SK-N-SH treated with all-trans-retinoic acid at 6 μM for 48 hours (cell line): ENCODE data around the gene PLAAT3.
"Not testable (repeated sequence)": the region's sequence is repeated elsewhere in the genome, so short reads cannot be mapped to it uniquely, and the experiment has no call there.

Experiments
- ATAC-seq: fragments of 200-7000 bp; cut with Tn5 transposase; 3 replicates; pipeline ENCODE4 v1.9.1; 2020; ENCODE audit warnings: mild to moderate bottlenecking, moderate library complexity
- ARNTL ChIP-seq: fragments of 450-650 bp; formaldehyde crosslinking; IDR thresholded peaks from 2 replicates; pipeline ENCODE4 v1.5.0; 2020; ENCODE audit warnings: low read depth, mild to moderate bottlenecking, moderate library complexity, borderline replicate concordance
- BACH2 ChIP-seq: fragments of 250-450 bp; sonication (Bioruptor Pico); IDR thresholded peaks from 2 replicates; pipeline ENCODE4 v1.9.0; 2021; ENCODE audit warnings: mild to moderate bottlenecking, borderline replicate concordance
- CREB5 ChIP-seq: fragments of 250-450 bp; sonication (Bioruptor Pico); IDR thresholded peaks from 2 replicates; pipeline ENCODE4 v1.5.1; 2020; ENCODE audit warnings: low read depth, mild to moderate bottlenecking, moderate library complexity
- CSDC2 ChIP-seq: fragments of 250-450 bp; sonication (Bioruptor Pico); IDR thresholded peaks from 2 replicates; pipeline ENCODE4 v1.5.0; 2020; ENCODE audit warnings: mild to moderate bottlenecking, moderate library complexity
- CSRNP3 ChIP-seq: fragments of 250-450 bp; sonication (Bioruptor Pico); IDR thresholded peaks from 2 replicates; pipeline ENCODE4 v1.5.1; 2021; ENCODE audit warnings: mild to moderate bottlenecking, moderate library complexity
- ESRRG ChIP-seq: fragments of 250-450 bp; sonication (Bioruptor Pico); IDR thresholded peaks from 2 replicates; pipeline ENCODE4 v1.6.1; 2021; ENCODE audit warnings: mild to moderate bottlenecking
- GLIS3 ChIP-seq: fragments of 250-450 bp; sonication (Bioruptor Pico); IDR thresholded peaks from 2 replicates; pipeline ENCODE4 v1.5.0; 2020; ENCODE audit warnings: mild to moderate bottlenecking, moderate library complexity
- ISL1 ChIP-seq: fragments of 250-450 bp; sonication (Bioruptor Pico); IDR thresholded peaks from 2 replicates; pipeline ENCODE4 v2.1.2; 2022; ENCODE audit warnings: mild to moderate bottlenecking, moderate library complexity
- OSR1 ChIP-seq: fragments of 250-450 bp; sonication (Bioruptor Pico); IDR thresholded peaks from 2 replicates; pipeline ENCODE4 v1.8.0; 2022; ENCODE audit warnings: moderate library complexity, mild to moderate bottlenecking, inconsistent platforms
- POU6F1 ChIP-seq: fragments of 250-450 bp; sonication (Bioruptor Pico); IDR thresholded peaks from 2 replicates; pipeline ENCODE4 v1.8.0; 2021; ENCODE audit warnings: low read depth, mild to moderate bottlenecking, moderate library complexity, borderline replicate concordance
- PPARA ChIP-seq: fragments of 250-450 bp; sonication (Bioruptor Pico); IDR thresholded peaks from 2 replicates; pipeline ENCODE4 v1.5.0; 2020; ENCODE audit warnings: mild to moderate bottlenecking, borderline replicate concordance
- RARB ChIP-seq: fragments of 250-450 bp; sonication (Bioruptor Pico); IDR thresholded peaks from 2 replicates; pipeline ENCODE4 v1.8.0; 2021; ENCODE audit warnings: mild to moderate bottlenecking, moderate library complexity
- SNAI2 ChIP-seq: fragments of 250-450 bp; sonication (Bioruptor Pico); IDR thresholded peaks from 2 replicates; pipeline ENCODE4 v1.5.0; 2020; ENCODE audit warnings: mild to moderate bottlenecking, moderate library complexity
- TCF4 ChIP-seq: fragments of 250-450 bp; sonication (Bioruptor Pico); IDR thresholded peaks from 2 replicates; pipeline ENCODE4 v1.8.0; 2021; ENCODE audit warnings: mild to moderate bottlenecking, moderate library complexity, borderline replicate concordance
- TOX ChIP-seq: fragments of 250-450 bp; sonication (Bioruptor Pico); IDR thresholded peaks from 2 replicates; pipeline ENCODE4 v1.8.0; 2021; ENCODE audit warnings: mild to moderate bottlenecking, moderate library complexity, borderline replicate concordance
- ZC3H10 ChIP-seq: fragments of 250-450 bp; sonication (Bioruptor Pico); IDR thresholded peaks from 2 replicates; pipeline ENCODE4 v1.5.1; 2021; ENCODE audit warnings: mild to moderate bottlenecking, moderate library complexity
- ZFP3 ChIP-seq: fragments of 250-450 bp; sonication (Bioruptor Pico); IDR thresholded peaks from 2 replicates; pipeline ENCODE4 v1.5.0; 2020; ENCODE audit warnings: mild to moderate bottlenecking, moderate library complexity
- ZFP30 ChIP-seq: fragments of 450-650 bp; formaldehyde crosslinking; IDR thresholded peaks from 2 replicates; pipeline ENCODE4 v1.5.0; 2022; ENCODE audit warnings: mild to moderate bottlenecking, moderate library complexity
- ZNF565 ChIP-seq: fragments of 450-650 bp; formaldehyde crosslinking; conservative IDR thresholded peaks from 2 replicates; pipeline ENCODE4 v1.5.0; 2020; ENCODE audit warnings: low read depth, mild to moderate bottlenecking, moderate library complexity
- ZNF70 ChIP-seq: fragments of 450-650 bp; formaldehyde crosslinking; IDR thresholded peaks from 2 replicates; pipeline ENCODE4 v1.5.0; 2020; ENCODE audit warnings: mild to moderate bottlenecking, moderate library complexity
- ZNF8 ChIP-seq: fragments of 450-650 bp; formaldehyde crosslinking; IDR thresholded peaks from 2 replicates; pipeline ENCODE4 v1.5.0; 2020; ENCODE audit warnings: mild to moderate bottlenecking, moderate library complexity

Gene PLAAT3

GRCh38 chr11:63547061-63547460, 67.2 kb downstream of the PLAAT3 start (continued):
- TF ChIP-seq CSRNP3 (no peak), CSDC2 (CRISPR knock-in tag) (no peak)
- TF ChIP-seq, all 23 proteins: peak for 0

- no peak for TF ChIP-seq ZNF565 (CRISPR knock-in tag)
- TF ChIP-seq CSRNP3: no peak
- TF ChIP-seq ZC3H10 (CRISPR knock-in tag): no peak
- no peak for TF ChIP-seq ZNF8 (CRISPR knock-in tag)
- TF ChIP-seq ESRRG (CRISPR knock-in tag): no peak
- no peak for TF ChIP-seq ARNTL (CRISPR knock-in tag)
- no peak for TF ChIP-seq POU6F1 (CRISPR knock-in tag)
- TF ChIP-seq ZFP3: no peak
- TF ChIP-seq ZFP30: no peak
- TF ChIP-seq CSDC2 (CRISPR knock-in tag): no peak
- no peak for TF ChIP-seq OSR1 (CRISPR knock-in tag)
- no peak for TF ChIP-seq ISL1 (CRISPR knock-in tag)
- TF ChIP-seq BACH2 (CRISPR knock-in tag): no peak
- ATAC-seq: no peak
Measured at GRCh38 chr11:63543711-63544110, 70.5 kb downstream of the PLAAT3 start.

GRCh38 chr11:63542506-63542905, 71.7 kb downstream of the PLAAT3 start:
- not testable (repeated sequence) for ATAC-seq

- no peak for TF ChIP-seq SNAI2
- no peak for TF ChIP-seq TOX (CRISPR knock-in tag)
- TF ChIP-seq ARNTL (CRISPR knock-in tag): no peak
- TF ChIP-seq CSDC2 (CRISPR knock-in tag): no peak
- no peak for TF ChIP-seq GLIS3 (CRISPR knock-in tag)
- TF ChIP-seq ISL1 (CRISPR knock-in tag): no peak
- TF ChIP-seq ZNF70 (CRISPR knock-in tag): no peak
- TF ChIP-seq POU6F1 (CRISPR knock-in tag): no peak
- TF ChIP-seq ZFP3: no peak
- no peak for TF ChIP-seq TCF4 (CRISPR knock-in tag)
- ATAC-seq: peak; percentile 35
Measured at GRCh38 chr11:63537293-63538101, 76.7 kb downstream of the PLAAT3 start.

- TF ChIP-seq PPARA (CRISPR knock-in tag): no peak
- TF ChIP-seq ISL1 (CRISPR knock-in tag): no peak
- no peak for TF ChIP-seq SNAI2
- TF ChIP-seq CSDC2 (CRISPR knock-in tag): no peak
- TF ChIP-seq CSRNP3: no peak
- no peak for TF ChIP-seq POU6F1 (CRISPR knock-in tag)
- no peak for TF ChIP-seq OSR1 (CRISPR knock-in tag)
- TF ChIP-seq ZC3H10 (CRISPR knock-in tag): no peak
- TF ChIP-seq TCF4 (CRISPR knock-in tag): no peak
- TF ChIP-seq ZNF565 (CRISPR knock-in tag): no peak
- no peak for TF ChIP-seq ZNF70 (CRISPR knock-in tag)
- TF ChIP-seq ZNF8 (CRISPR knock-in tag): no peak
- no peak for TF ChIP-seq TOX (CRISPR knock-in tag)
- TF ChIP-seq CREB5: no peak
- no peak for TF ChIP-seq ESRRG (CRISPR knock-in tag)
- no peak for TF ChIP-seq RARB (CRISPR knock-in tag)
- TF ChIP-seq, all 23 proteins: peak for 0
- ATAC-seq: peak; percentile 77
Measured at GRCh38 chr11:63536669-63537292, 77.5 kb downstream of the PLAAT3 start, which contains the start of gene PLAAT4. PLAAT4 (plus strand) TSS chr11:63536808; CDS start chr11:63536869, 61 bp downstream.
